ENCODE measurements around the gene PSKH1. TPM values are rescaled to one million over a fixed set of nuclear protein-coding genes. Genes with fewer than 3 reads are reported as not detected.

Gene PSKH1
- total RNA-seq, 2 donors from 2014 or later, result 32.1 to 37.4 TPM

DNA sequence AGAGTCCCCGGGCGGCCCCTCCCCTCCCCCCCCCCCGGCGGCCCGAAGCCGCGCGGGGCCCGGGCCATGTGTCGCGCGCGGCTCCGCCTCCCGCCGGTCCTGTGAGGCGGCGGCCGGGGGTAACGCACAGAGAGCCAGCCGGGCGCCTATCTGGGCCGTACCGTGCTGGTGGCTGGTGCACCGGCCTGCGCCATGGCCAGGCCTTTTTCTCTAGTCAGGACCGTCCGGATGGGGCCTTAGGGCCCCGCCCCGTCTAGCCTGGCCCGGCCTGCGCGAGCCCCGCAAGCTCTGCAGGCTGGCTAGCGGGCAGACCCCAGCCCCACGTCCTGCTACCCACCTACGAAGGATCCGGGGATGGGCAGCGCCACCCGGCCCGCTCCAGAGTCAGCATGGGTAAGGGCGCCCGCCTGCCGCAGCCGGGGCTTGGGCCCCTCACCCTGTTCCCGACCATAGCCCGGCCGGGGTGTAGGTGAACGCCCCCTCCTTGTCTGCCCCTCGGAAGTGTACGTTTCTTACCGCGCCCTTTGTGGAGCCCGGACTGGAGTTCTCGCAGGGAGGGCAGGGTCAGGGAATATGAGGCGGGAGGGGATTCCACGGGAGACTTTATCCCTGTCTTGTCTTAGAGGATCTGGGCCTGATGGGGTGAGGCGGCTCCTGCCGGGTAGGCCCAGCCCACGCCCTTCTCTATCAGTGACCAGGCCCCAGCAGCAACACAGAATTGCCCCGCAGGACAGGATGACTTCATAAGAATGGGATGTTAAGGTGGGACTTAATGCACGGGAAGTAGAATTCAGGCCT, 45.8 kb upstream of the PSKH1 start, which contains the start of gene CENPT:
TSS of gene CENPT (minus strand) at position 630 of the 798 bp plus-strand sequence. CDS start 13,834 bp downstream, outside the sequence.
- Histone ChIP-seq H3K9me3 (ENCODE audit: control insufficient read depth, low read length) (no peaks in the 10 kb centered on the region), H3K4me1 (ENCODE audit: control insufficient read depth, insufficient read depth, low read length) (peaks cover 22% of the 10 kb centered on the region), H3K27ac (ENCODE audit: low read depth, low read length) (peak within 1 kb of the TSS; percentile 96), H3K9ac (ENCODE audit: extremely low read depth, low read length, poor library complexity, severe bottlenecking) (peak within 1 kb of the TSS; percentile 95), H3K4me3 (ENCODE audit: low read length) (peak within 1 kb of the TSS; percentile 89), H3K27me3 (ENCODE audit: control insufficient read depth, insufficient read depth, low read length, poor library complexity, severe bottlenecking) (no peaks in the 10 kb centered on the region), H3K36me3 (ENCODE audit: control insufficient read depth, insufficient read depth, low read length) (peaks cover 26% of the 10 kb centered on the region)
- Mint-ChIP-seq H3K9me3 (no peaks in the 10 kb centered on the region), H3K27me3 (ENCODE audit: insufficient read depth) (no peaks in the 10 kb centered on the region), H3K4me3 (peak within 1 kb of the TSS; percentile 89), H3K27ac (peak within 1 kb of the TSS; percentile 95), H3K4me1 (peaks cover 43% of the 10 kb centered on the region), H3K36me3 (ENCODE audit: low read depth) (peaks cover 21% of the 10 kb centered on the region)
- TF ChIP-seq, protein P1, sequence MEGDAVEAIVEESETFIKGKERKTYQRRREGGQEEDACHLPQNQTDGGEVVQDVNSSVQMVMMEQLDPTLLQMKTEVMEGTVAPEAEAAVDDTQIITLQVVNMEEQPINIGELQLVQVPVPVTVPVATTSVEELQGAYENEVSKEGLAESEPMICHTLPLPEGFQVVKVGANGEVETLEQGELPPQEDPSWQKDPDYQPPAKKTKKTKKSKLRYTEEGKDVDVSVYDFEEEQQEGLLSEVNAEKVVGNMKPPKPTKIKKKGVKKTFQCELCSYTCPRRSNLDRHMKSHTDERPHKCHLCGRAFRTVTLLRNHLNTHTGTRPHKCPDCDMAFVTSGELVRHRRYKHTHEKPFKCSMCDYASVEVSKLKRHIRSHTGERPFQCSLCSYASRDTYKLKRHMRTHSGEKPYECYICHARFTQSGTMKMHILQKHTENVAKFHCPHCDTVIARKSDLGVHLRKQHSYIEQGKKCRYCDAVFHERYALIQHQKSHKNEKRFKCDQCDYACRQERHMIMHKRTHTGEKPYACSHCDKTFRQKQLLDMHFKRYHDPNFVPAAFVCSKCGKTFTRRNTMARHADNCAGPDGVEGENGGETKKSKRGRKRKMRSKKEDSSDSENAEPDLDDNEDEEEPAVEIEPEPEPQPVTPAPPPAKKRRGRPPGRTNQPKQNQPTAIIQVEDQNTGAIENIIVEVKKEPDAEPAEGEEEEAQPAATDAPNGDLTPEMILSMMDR (conservative IDR thresholded peaks at IDR 0.05), result no peak
- peak; percentile 75 for DNase-seq
- 0 to 1% methylated on average over 25 to 61 of the region's 62 CpGs for WGBS, 2 experiments (ENCODE audit: insufficient coverage in 1 of 2, insufficient read length in 1 of 2)

DNA sequence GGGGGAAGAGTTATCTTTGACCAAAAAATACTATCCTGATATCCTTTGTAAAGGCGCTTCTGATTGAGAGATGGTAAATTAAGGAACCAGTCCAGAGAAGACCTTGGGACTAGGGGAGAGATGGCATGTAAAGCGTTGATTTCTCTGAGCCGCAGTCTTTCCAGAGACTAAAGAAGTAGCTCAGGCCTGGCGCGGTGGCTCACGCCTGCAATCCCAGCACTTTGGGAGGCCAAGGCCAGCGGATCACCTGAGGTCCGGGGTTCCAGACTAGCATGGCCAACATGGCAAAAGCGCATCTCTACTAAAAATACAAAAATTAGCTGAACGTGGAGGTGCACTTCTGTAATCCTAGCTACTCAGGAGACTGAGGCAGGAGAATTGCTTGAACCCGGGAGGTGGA, 44.9 kb upstream of the PSKH1 start:
- Histone ChIP-seq H3K9me3 (ENCODE audit: control insufficient read depth, low read length) (no peaks in the 10 kb centered on the region), H3K27me3 (ENCODE audit: control insufficient read depth, insufficient read depth, low read length, poor library complexity, severe bottlenecking) (no peaks in the 10 kb centered on the region), H3K4me3 (ENCODE audit: low read length) (peak overlapping the region; percentile 89), H3K36me3 (ENCODE audit: control insufficient read depth, insufficient read depth, low read length) (peaks cover 29% of the 10 kb centered on the region), H3K9ac (ENCODE audit: extremely low read depth, low read length, poor library complexity, severe bottlenecking) (peak overlapping the region; percentile 95), H3K4me1 (ENCODE audit: control insufficient read depth, insufficient read depth, low read length) (peaks cover 22% of the 10 kb centered on the region), H3K27ac (ENCODE audit: low read depth, low read length) (no peak overlapping the region)
- peak overlapping the region; percentile 95 for H3K27ac Mint-ChIP-seq
- H3K4me1 Mint-ChIP-seq, result peaks cover 39% of the 10 kb centered on the region
- 94% methylated on average over 10 to 11 of the region's 11 CpGs for WGBS, 2 experiments (ENCODE audit: insufficient coverage in 1 of 2, insufficient read length in 1 of 2)
- H3K27me3 Mint-ChIP-seq (ENCODE audit: insufficient read depth), result no peaks in the 10 kb centered on the region
- peak overlapping the region; percentile 89 for H3K4me3 Mint-ChIP-seq
- DNase-seq, result no peak
- TF ChIP-seq, protein P1 (conservative IDR thresholded peaks at IDR 0.05), result no peak
- H3K9me3 Mint-ChIP-seq, result no peaks in the 10 kb centered on the region
- H3K36me3 Mint-ChIP-seq (ENCODE audit: low read depth), result peaks cover 21% of the 10 kb centered on the region

- Mint-ChIP-seq H3K27ac (no peak overlapping the region), H3K36me3 (ENCODE audit: low read depth) (peaks cover 31% of the 10 kb centered on the region)
- TF ChIP-seq, protein P1 (conservative IDR thresholded peaks at IDR 0.05), result no peak
These were observed 39.4 kb upstream of the PSKH1 start for GRCh38 chr16:67853670-67854069.

More at GRCh38 chr16:67853670-67854069, 39.4 kb upstream of the PSKH1 start:
- H3K27me3 Mint-ChIP-seq (ENCODE audit: insufficient read depth), result no peaks in the 10 kb centered on the region
- H3K9ac ChIP-seq (ENCODE audit: extremely low read depth, low read length, poor library complexity, severe bottlenecking), result no peak overlapping the region
- DNase-seq, result no peak
- H3K4me3 Mint-ChIP-seq, result no peak overlapping the region
- no peak overlapping the region for H3K4me3 ChIP-seq (ENCODE audit: low read length)
- H3K27me3 ChIP-seq (ENCODE audit: control insufficient read depth, insufficient read depth, low read length, poor library complexity, severe bottlenecking), result no peaks in the 10 kb centered on the region
- peaks cover 41% of the 10 kb centered on the region for H3K4me1 Mint-ChIP-seq
- no peaks in the 10 kb centered on the region for H3K9me3 Mint-ChIP-seq
- peaks cover 22% of the 10 kb centered on the region for H3K4me1 ChIP-seq (ENCODE audit: control insufficient read depth, insufficient read depth, low read length)
- peaks cover 42% of the 10 kb centered on the region for H3K36me3 ChIP-seq (ENCODE audit: control insufficient read depth, insufficient read depth, low read length)
- H3K27ac ChIP-seq (ENCODE audit: low read depth, low read length), result no peak overlapping the region
- H3K9me3 ChIP-seq (ENCODE audit: control insufficient read depth, low read length), result no peaks in the 10 kb centered on the region
- WGBS, 2 experiments (ENCODE audit: insufficient coverage in 1 of 2, insufficient read length in 1 of 2), result 93 to 100% methylated on average over 2 to 3 of the region's 3 CpGs
